ENCODE data around the gene LIFR.
"Not testable (repeated sequence)": the region's sequence is repeated elsewhere in the genome, so short reads cannot be mapped to it uniquely, and the experiment has no call there.

Gene LIFR

DNA sequence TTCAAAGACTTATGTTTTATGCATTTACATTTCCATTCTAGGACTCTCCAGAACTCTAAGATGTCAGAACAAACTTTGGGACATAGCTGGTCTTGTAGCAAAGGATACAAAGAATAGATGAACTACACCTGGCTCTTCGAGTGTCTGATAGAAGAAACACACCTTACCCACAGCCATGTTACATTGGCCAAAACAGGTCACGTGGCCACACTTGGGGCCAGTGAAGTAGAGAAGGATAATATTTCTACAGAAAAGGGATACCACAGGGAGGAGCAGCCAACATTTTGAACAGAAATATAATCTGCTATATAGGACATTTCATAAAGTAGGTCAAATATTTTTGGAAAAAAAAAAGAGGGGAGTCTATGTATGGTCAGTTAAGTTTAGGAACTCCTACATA lies 22.7 kb upstream of the LIFR start:
- DNase-seq: no peak

GRCh38 chr5:38576961-38577684 lies 20.7 kb upstream of the LIFR start:
- DNase-seq: no peak

DNA sequence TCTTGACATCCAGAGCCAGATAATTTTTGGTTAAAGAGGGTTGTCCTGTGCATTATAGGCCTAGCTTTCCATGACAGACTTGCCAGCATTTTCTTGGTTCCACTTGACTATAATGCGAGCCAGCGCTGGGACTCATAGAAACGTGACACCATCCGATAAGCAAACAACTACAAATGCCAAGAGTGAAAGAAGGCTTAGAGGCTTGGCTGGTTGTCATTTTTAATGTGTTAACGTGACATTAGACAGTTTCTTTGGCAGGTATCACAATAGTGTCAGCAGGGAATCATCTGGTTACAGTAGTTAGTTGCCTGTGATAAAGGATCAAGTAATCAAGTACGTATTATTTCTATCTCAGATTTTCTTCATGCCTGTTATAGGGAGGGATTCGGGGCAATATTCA lies 20.0 kb upstream of the LIFR start:
- DNase-seq: no peak

DNA sequence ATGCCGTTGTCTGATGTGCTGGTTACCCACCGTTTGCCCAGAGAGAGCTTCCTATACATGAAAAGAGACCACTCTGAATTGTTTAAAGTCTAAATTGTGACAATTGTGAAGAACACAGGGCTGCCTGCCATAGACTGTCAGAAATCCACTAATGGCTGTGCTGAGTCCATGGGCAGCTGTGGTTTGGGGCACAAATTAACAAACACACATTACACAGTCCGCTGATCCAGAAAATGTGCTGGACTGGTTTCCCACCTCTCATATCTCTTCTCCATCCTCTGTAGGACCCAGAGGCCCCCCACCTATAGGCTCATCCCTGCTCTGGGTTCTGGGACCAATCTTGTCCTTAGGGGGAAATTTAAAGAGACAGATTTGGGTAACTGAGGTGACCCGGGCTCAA lies 19.0 kb upstream of the LIFR start:
- no peak for DNase-seq

DNA sequence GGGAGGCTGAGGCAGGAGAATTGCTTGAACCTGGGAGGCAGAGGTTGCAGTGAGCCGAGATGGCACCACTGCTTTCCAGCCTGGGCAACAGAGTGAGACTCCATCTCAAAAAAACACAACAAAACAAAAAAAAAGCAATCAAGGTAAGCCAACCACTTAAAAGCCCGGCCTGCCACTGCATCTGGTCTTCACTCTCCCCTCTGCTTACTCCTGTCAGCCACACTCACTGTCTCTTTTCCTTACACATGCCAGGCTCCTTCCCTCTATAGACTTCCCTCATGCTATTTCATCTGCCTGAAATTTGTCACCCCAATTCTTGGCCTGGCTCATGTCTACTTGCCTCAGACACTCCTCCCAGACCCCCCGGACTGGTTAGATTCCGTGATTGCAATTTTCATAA lies 17.6 kb upstream of the LIFR start:
- DNase-seq: no peak

DNA sequence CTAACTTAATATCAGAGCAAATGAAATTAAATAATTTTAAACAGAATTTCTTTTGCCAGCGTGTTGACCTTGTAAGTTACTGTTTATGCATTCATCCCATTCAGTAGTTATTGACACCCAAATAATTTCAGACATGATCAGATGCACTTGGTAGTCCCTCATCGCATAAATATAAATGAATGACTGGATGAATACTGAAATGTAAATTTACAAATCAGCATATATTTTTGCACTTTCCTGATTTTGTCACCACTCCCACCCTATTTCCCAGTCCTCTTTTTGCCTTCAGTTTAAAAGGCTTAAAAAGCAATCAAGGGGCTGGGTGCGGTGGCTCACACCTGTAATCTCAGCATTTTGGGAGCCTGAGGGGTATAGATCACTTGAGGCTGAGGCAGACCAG lies 17.1 kb upstream of the LIFR start:
- no peak for DNase-seq

- no peak for DNase-seq
Observed at GRCh38 chr5:38569180-38569579, 12.7 kb upstream of the LIFR start.

- DNase-seq: not testable (repeated sequence)
Observed at GRCh38 chr5:38567306-38567705, 10.9 kb upstream of the LIFR start.

DNA sequence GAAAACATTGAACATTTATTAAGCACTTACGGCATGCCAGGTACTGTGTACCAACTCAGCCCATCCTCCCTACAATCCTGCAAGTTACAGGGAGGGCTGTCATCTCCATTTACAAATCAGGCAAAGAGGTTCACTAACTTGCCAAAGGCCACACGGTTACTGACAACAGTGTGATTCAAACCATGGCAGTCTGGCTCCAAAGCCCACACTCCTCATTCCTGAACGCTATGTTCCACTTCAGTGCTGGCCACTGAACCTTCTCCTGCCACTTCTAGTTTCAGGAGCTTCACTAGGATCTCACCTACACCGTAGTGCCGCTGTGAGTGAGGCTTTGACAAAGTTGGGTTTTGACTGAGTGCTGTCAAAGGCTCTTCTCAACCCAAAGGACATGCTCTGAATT lies 7.2 kb upstream of the LIFR start:
- no peak for DNase-seq

- DNase-seq: no peak
Observed at GRCh38 chr5:38562444-38563210, 6.2 kb upstream of the LIFR start.

- DNase-seq: no peak
Observed at GRCh38 chr5:38559428-38559827, 3.0 kb upstream of the LIFR start.

DNA sequence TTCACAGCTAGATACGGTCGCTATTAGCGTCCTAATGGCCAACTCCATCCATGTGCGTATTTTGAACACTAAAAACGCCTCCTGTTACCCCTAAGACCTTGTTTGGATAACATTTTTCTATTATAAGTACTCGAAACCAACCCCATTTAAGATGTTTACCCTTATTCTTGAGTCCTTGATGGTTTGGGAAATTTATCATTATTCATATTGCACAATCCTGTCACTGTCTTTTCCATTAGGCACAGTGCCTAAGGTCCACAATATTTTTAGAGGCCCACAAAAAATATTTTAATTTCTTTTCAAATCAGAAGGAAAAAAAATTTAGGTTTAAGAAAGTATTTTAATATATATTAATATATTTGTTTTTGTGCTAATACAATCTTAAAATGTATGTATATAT lies 1.3 kb upstream of the LIFR start:
- no peak for DNase-seq

DNA sequence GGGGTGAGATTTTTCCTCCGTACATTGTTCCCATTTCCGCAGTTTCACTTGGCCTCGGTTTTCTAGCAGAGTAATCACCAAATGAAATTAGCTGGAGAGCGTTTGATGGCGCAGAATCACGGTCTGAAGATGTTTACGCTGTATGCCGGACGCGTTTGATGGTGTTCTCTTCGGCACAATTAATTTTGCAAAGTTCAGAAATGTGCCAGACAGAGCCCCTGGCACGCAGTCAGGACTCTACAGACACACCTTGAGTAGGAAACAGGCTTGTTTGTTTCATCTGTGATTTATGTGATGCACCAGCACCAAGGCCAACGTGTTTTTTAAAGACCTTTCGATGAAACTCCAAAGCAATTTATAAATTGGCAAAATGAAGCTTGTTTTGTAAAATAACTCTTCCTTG lies 863 bp upstream of the LIFR start:
- DNase-seq: no peak

DNA sequence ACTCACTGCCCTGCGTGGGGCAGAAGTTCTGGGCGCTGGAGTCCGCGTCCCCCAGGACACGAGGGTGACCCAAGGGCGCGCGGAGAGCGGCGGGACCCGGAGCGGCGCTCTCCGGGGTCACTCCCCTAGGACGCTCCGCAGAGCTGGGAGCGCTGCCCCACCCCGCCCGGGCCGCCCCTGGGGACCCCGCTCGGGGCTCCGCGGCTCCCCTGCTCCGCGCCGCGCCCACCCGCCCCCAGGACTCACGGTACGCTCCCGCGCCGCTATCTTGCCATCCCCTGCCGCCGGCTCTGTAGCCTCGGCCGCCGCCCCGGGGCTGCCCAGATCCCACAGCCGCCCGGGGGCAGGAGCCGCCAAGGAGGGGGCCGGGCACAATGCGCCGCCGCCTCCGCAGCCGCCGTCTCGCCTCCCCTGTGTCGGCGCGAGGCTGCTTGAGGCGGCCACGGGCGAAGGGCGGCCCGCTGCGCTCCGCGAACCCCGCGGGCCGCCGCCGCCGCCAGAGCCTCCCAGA lies 303 bp downstream of the LIFR start:
- DNase-seq: no peak

DNA sequence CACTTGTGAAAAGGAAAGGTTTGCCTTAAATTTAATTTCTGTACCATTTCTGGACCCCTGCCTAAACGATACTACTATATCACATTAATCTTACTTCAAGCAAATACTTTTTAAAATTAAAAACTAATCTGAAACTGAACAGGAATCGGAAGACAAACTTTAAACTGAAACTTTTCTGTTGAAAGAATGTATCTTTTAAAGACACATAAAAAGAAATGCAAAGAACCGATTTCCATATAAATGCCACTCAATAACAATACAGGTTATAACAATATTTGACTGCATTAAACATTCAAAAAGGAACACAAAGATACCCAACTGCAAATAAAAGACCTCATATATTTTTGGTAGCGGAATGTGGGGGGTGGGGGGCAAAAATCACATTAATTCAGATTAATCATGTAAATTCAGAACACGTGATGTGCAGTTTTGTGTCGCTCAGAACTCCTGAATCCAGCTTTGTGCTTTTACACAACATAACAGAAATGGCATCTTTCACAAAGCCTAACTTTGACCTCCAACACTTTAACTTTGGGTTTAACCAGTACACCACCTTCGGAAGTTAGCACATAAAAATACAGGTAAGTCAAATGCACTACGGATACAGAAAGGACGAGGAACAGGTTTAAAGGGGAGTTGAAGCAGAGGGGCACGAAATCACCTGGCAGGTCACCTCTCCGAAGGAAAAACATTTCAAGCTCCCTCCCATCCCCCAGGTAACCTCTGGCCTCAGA lies 925 bp downstream of the LIFR start:
- no peak for DNase-seq

DNA sequence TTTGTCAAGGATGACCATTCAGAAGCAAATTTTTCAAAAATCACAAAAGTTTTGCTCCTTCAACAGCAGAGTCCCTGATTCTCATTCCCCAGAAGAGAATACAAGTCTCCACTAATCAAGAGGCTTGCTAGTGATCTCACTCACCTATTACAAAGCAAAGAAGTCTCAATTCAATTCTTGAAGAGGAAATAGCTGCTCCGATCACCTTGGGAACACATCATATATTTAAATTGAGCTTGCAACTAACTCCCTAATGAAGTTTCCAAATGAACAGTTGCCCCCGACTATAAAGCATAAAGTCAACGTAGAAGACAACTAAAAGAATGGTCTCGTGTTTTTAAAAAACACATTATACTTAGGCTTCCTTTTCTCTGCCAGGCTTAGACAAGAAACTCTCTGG lies 1.6 kb downstream of the LIFR start:
- no peak for DNase-seq

DNA sequence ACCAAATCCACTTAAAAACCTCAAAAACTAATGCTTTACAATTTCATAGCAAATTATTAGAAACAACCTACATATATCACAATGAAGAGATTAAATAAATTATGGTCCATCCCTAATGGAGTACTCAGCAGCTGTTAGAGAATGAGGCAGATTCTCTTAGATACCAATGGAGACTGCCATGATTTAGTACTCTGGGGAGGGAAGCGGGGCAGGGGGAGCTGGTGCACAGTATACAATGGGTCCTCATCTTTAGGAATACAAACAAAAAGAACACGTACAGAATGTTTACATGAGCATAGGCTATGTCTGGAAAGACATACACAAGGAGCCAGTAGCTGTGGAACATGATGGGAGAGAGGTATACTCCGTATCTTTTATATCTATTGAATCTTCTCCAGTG lies 2.0 kb downstream of the LIFR start:
- no peak for DNase-seq

DNA sequence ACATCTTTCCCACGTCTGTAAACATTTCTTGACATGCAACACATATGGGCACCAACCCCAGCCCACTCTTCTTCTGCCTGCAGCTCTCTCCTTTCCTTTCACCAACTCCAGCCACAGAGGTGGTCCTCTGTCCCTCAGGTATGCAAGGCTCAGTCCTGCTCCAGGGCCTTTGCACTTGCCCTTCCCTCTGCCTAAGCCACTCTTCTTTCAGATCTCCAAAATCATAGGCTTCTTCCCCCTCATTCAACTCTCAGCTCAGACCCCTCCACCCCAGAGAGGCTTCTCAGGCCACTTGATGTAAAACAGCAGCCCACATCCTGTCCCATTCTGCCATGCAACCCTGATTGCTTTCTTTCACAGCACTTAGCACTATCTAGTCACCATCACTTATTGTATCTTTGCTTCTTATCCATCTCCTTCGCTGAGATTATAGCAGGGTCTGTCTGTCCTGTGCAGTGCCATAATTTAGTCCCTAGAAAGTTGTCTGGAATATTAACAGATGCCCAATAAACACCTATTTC lies 3.4 kb downstream of the LIFR start:
- DNase-seq: no peak

- no peak for DNase-seq
Observed at GRCh38 chr5:38551030-38552017, 5.1 kb downstream of the LIFR start.

GRCh38 chr5:38548064-38548759 lies 8.2 kb downstream of the LIFR start:
- DNase-seq: no peak

- DNase-seq: no peak
Observed at GRCh38 chr5:38547257-38547656, 9.2 kb downstream of the LIFR start.

Measured in T1000 (cell line).